ENCODE measurements around the gene SCO2. TPM values are rescaled to one million over a fixed set of nuclear protein-coding genes. Genes with fewer than 3 reads are reported as not detected.

Gene SCO2
- total RNA-seq, 1 experiment from 2014 or later: 2.4 TPM

DNA sequence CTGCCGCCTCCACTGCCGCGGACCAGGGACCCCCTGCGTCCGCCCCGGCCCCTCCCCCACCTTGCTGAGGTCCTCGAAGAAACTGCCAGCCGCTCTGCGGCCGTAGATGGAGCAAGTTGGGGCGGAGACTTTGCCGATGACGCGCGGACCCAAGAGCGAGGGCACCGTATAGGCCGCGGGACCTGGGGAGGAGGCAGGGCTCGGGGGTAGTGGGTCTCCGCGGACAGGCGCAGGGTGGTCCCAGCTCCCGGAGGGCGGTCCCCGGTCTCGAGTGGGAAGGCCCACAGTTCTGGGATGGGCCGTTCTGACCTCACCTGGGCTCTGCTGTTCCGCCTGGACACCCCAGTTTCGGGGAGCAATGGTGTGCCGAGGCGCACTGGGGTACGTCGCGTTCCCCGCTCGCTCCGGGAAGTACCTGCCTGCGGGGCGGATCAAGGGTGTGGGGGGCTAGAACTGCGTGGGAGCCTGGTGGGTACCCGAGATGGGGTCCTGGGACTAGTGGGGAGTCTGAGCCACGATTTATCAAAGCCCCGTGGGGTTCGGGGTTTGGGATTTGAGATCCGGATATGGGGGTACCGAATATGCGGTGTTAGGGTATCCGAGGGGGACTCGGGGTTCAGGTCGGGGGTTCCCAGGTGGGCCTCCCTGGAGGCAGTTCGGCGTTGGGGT is 5.6 kb upstream of the SCO2 start:
- DNase-seq (ENCODE audit: unreplicated experiment): peak; percentile 94
- intact Hi-C loops (cut with micrococcal nuclease): loop anchor here (1.0 to 2.0 kb wide), 2 partner anchors 31 to 90 kb away; partner anchors contain the start of gene SYCE3
- ChIA-PET CTCF (interaction anchor here (0.5 kb wide), 1 partner anchor 54 kb away, joined by 3 read pairs; no protein-coding TSS in a partner anchor), POLR2A (interaction anchor here (0.6 to 2.3 kb wide), 12 partner anchors 10 to 91 kb away, joined by 3 to 33 read pairs (median 5); partner anchors contain the start of genes CHKB, KLHDC7B, LMF2 and NCAPH2)
- Mint-ChIP-seq H3K4me3 (ENCODE audit: unreplicated experiment) (peak overlapping the region; percentile 85), H3K27ac (ENCODE audit: low read depth, unreplicated experiment) (peak overlapping the region; percentile 97), H3K36me3 (ENCODE audit: insufficient read depth, unreplicated experiment) (peaks cover 36% of the 10 kb centered on the region), H3K27me3 (ENCODE audit: insufficient read depth, unreplicated experiment) (no peaks in the 10 kb centered on the region), H3K4me1 (ENCODE audit: insufficient read depth, unreplicated experiment) (peaks cover 22% of the 10 kb centered on the region), H3K9me3 (ENCODE audit: unreplicated experiment) (no peaks in the 10 kb centered on the region)
- TSS peak; percentile 50 for BruUV-seq (replicated peaks)
- TF ChIP-seq, protein P1, sequence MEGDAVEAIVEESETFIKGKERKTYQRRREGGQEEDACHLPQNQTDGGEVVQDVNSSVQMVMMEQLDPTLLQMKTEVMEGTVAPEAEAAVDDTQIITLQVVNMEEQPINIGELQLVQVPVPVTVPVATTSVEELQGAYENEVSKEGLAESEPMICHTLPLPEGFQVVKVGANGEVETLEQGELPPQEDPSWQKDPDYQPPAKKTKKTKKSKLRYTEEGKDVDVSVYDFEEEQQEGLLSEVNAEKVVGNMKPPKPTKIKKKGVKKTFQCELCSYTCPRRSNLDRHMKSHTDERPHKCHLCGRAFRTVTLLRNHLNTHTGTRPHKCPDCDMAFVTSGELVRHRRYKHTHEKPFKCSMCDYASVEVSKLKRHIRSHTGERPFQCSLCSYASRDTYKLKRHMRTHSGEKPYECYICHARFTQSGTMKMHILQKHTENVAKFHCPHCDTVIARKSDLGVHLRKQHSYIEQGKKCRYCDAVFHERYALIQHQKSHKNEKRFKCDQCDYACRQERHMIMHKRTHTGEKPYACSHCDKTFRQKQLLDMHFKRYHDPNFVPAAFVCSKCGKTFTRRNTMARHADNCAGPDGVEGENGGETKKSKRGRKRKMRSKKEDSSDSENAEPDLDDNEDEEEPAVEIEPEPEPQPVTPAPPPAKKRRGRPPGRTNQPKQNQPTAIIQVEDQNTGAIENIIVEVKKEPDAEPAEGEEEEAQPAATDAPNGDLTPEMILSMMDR (IDR thresholded peaks at IDR 0.05; ENCODE audit: unreplicated experiment): no peak

DNA sequence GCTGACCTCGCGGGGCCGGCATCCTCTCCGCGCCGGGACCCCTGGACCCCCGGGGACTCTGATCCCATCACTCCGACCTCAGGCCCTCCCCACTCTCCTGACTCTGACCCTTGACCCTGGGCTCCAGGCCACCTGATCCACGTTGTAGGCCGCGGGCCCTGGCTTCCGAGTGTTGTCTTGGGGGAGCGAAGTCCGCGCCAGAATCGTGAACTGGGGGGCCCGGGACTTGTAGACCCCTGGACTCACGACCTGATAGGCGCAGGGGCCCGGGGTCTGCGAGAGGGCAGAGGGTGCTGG is 5.1 kb upstream of the SCO2 start:
- H3K4me3 Mint-ChIP-seq (ENCODE audit: unreplicated experiment): peak overlapping the region; percentile 85
- no peaks in the 10 kb centered on the region for H3K9me3 Mint-ChIP-seq (ENCODE audit: unreplicated experiment)
- H3K4me1 Mint-ChIP-seq (ENCODE audit: insufficient read depth, unreplicated experiment): peaks cover 22% of the 10 kb centered on the region
- no TSS peak for BruUV-seq (replicated peaks)
- H3K27me3 Mint-ChIP-seq (ENCODE audit: insufficient read depth, unreplicated experiment): no peaks in the 10 kb centered on the region
- ChIA-PET POLR2A (interaction anchor here (0.7 to 2.3 kb wide), 7 partner anchors 10 to 92 kb away, joined by 3 to 33 read pairs (median 7); partner anchors contain the start of genes KLHDC7B, LMF2, NCAPH2 and SYCE3), CTCF (no interaction called here)
- DNase-seq (ENCODE audit: unreplicated experiment): no peak
- TF ChIP-seq, protein P1 (IDR thresholded peaks at IDR 0.05; ENCODE audit: unreplicated experiment): no peak
- H3K36me3 Mint-ChIP-seq (ENCODE audit: insufficient read depth, unreplicated experiment): peaks cover 41% of the 10 kb centered on the region
- intact Hi-C loops (cut with micrococcal nuclease): loop anchor here (2.0 kb wide), 1 partner anchor 90 kb away; no protein-coding TSS in a partner anchor
- H3K27ac Mint-ChIP-seq (ENCODE audit: low read depth, unreplicated experiment): peak overlapping the region; percentile 97

DNA sequence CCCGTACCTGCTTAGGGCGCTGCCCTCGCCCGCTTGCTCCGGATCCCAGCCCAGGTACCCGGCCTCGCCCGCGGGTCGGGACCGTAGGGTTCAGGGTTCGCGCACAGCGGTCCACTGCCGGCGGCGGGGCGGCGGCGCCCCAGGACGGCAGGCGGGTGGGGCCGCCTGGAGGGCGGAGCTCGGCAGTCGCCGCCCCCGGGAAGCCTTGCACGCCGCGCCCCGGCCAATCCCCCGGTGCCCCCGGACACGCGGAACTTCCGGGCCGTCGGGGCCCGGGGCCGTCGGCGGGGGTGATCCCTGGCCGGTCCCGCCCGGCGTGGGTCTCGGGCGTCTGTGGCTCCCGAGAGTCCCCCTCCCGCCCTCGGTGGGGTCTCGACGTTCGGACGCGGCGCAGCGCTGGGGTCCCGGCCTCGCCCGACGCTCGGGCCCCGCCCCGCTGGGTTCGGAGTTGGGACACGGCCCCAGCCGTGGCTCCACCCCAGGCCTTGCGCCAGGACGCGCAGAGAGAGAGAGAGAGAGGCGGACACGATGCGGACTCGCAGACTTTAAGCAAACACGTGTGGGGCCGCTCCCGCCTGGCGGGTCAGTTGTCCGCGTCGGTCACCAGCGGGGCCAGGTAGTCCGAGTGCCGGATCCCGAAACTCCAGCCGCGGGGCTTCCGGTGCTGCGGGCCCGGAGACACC is 4.6 kb upstream of the SCO2 start, which contains the start of gene TYMP:
Gene TYMP, minus strand, starts transcription at position 116 of the 683 bp plus-strand sequence. CDS start 303 bp downstream, outside the sequence.
- Mint-ChIP-seq H3K36me3 (ENCODE audit: insufficient read depth, unreplicated experiment) (peaks cover 46% of the 10 kb centered on the region), H3K4me1 (ENCODE audit: insufficient read depth, unreplicated experiment) (peaks cover 22% of the 10 kb centered on the region), H3K4me3 (ENCODE audit: unreplicated experiment) (peak within 1 kb of the TSS; percentile 85), H3K9me3 (ENCODE audit: unreplicated experiment) (no peaks in the 10 kb centered on the region), H3K27me3 (ENCODE audit: insufficient read depth, unreplicated experiment) (no peaks in the 10 kb centered on the region), H3K27ac (ENCODE audit: low read depth, unreplicated experiment) (peak within 1 kb of the TSS; percentile 97)
- BruUV-seq (replicated peaks): no TSS peak
- intact Hi-C loops (cut with micrococcal nuclease): loop anchor here (2.0 to 5.0 kb wide), 2 partner anchors 52 to 91 kb away; partner anchors contain the start of gene CHKB
- DNase-seq (ENCODE audit: unreplicated experiment): peak; percentile 90
- TF ChIP-seq, protein P1 (IDR thresholded peaks at IDR 0.05; ENCODE audit: unreplicated experiment): no peak
- CTCF ChIA-PET: no interaction called here
- POLR2A ChIA-PET: interaction anchor here (0.6 to 7.1 kb wide), 11 partner anchors 9 to 98 kb away, joined by 3 to 170 read pairs (median 9); partner anchors contain the start of genes ARSA, CHKB, KLHDC7B and LMF2

DNA sequence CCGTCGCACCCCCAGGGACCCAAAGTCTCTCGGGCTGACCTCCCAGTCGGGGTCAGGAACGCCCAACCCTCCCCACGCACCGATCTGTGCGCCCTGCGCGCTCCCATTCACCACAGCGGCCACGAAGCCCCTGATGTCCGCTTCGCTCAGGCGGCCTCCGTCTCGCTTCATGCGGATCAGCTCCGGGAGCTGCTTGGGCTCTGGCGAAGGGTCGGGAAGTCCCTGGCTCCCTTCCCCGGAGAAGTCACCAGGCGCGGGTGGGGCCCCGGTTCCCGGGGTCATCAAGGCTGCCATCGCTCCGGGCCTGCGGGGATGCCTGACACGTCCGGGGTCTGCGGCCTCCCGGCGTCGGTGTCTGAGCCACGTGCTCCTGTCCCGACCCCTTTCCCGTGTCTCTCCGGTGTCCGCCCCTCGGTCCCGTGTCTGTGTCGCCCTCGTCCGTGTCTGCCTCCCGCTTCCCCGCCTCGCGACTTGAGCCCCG is 4.1 kb upstream of the SCO2 start:
- intact Hi-C loops (cut with micrococcal nuclease): loop anchor here (5.0 kb wide), 1 partner anchor 53 kb away; the partner anchor contains the start of gene CHKB
- ChIA-PET CTCF (interaction anchor here (0.6 to 1.7 kb wide), 4 partner anchors 33 to 381 kb away, joined by 3 to 7 read pairs (median 4); partner anchors contain the start of gene SYCE3), POLR2A (interaction anchor here (0.6 to 7.1 kb wide), 12 partner anchors 10 to 99 kb away, joined by 3 to 170 read pairs (median 9); partner anchors contain the start of genes ARSA, CHKB, KLHDC7B and LMF2)
- Mint-ChIP-seq H3K4me3 (ENCODE audit: unreplicated experiment) (peak overlapping the region; percentile 85), H3K4me1 (ENCODE audit: insufficient read depth, unreplicated experiment) (peaks cover 28% of the 10 kb centered on the region), H3K27me3 (ENCODE audit: insufficient read depth, unreplicated experiment) (no peaks in the 10 kb centered on the region), H3K9me3 (ENCODE audit: unreplicated experiment) (no peaks in the 10 kb centered on the region), H3K27ac (ENCODE audit: low read depth, unreplicated experiment) (no peak overlapping the region), H3K36me3 (ENCODE audit: insufficient read depth, unreplicated experiment) (peaks cover 52% of the 10 kb centered on the region)
- TSS peak; percentile 29 for BruUV-seq (replicated peaks)
- TF ChIP-seq, protein P1 (IDR thresholded peaks at IDR 0.05; ENCODE audit: unreplicated experiment): no peak
- DNase-seq (ENCODE audit: unreplicated experiment): no peak

Data from MCF 10A (cell line).